NCI-H2227 treated with DMSO at 0.1 percent for 48 hours (cell line): Measurements from ENCODE around the gene UHRF1.
A peak's percentile ranks its signal among the peaks of the same experiment; 100 is the strongest.
"Not testable (repeated sequence)": the region's sequence is repeated elsewhere in the genome, so short reads cannot be mapped to it uniquely, and the experiment has no call there.

Experiments
- DNase-seq: peaks from one replicate; lab custom pipeline; 2025; lab: John Stamatoyannopoulos, UW

The UHRF1 gene

DNA sequence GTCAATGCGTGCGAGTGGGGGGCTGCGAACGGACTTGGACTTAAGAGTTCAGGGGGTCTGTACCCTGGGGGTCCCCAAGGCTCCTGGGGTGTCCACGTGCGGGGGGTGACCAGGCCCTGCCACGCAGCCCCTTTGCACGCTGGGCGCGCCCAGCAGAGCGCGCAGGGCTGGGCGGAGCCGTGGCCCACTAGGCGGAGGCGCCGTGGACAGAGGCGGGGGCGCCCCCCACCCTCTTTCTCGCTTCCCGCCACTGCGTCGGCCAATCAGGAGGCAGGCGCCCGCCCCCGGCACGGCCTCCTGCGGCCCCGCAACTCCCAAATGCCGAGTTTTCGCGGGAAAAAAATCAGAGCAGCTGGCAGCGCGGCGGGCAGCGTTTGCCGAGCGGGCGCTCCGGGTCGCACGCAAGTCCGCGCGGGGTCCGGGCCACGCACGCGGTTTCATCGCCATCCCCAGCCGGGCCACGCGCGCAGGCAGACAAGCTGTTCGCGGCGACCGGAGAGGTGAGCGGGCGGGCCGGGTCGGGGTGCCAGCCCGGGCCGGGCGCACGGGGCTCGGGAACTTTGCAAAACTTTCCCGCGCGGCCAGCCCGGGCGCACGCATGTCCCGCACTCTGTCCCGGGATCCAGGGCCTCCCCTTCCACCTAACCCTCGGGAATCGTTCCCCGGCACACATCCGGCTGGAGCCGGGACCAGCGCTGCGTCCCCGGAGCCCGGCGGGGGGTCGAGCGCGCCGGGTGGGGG is at the start of gene UHRF1:
Gene UHRF1 (plus strand): TSS at position 346 of the 741 bp plus-strand sequence. CDS start 1,385 bp downstream, outside the sequence.
- peak; percentile 50 for DNase-seq

DNA sequence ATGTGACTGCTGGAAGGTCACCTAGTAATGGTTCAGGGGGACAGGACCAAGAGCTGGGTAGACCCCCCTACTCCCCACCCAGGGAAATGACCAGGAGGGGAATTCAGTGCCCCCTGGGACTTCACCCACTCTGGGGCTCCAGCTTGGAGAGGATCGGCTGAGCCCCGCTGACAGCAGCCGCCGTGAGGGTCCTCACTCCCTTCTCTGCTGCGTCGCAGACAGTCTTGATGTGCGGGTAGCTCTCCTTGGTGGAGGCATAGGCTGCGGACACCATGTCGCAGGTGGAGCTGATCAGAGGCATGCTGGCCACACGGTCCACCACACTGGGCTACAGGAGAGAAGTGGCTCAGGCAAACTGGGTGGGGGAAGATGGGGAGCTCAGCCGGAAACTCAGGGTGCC is 49.6 kb upstream of the UHRF1 start:
- DNase-seq: no peak

DNA sequence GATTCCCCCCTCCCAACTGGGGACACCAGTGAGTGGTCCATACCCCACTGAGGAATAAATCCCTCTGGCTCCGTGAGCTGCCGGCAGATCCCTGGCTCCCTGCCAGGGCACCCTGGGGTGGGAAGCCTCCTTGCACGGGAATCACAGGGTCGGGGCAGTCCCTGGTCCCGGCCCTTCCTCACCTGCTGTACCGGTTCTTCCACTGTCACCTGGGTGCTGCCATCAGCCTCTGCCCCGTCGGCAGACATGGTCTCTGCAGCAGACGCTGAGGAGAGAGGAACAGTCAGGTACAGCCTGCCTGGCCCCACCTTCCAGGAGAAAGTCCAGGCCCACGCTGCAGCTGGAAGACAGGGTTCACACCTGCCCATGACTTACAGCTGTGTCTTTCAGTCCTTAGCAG is 48.2 kb upstream of the UHRF1 start:
- no peak for DNase-seq

DNA sequence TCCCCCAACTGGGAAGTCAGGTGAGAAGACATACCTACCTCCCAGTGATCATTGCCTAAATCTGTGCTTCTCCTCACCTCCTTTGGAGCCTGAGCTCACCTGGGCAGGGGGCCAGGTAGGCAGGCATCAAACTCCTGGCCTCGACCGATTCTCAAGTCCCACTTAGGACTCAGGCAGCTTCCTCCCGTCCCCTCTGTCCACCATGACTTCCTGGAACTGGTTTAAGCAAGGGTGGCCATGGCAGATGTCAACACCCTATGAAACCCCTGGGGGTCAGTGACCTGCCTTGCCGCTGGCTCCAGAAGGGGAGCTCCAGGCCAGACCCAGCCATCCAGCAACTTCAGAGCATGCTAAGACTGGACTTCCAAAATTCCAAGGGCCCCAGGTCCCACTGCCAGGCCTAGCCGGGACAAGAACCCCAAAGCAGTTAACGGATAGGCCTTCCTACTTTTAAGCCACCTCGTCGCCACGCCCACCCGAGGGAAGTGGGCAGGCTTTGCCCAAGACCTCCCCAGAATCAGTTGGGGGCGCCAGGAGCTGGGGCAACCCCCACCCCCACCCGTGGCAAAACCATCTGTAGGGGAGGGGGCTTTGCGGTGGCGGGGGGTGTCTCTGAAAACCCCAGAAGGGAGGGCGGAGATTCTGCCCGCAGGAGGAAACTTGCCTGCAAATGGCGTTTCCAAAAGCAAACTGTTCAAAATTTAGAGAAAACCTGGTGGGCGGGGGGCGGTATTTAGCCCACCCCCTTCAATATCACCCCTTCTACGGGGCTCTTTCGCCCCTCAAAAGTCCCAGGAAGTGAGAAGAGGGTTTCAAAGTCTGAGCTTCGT is 42.5 kb upstream of the UHRF1 start:
- peak; percentile 2 for DNase-seq

DNA sequence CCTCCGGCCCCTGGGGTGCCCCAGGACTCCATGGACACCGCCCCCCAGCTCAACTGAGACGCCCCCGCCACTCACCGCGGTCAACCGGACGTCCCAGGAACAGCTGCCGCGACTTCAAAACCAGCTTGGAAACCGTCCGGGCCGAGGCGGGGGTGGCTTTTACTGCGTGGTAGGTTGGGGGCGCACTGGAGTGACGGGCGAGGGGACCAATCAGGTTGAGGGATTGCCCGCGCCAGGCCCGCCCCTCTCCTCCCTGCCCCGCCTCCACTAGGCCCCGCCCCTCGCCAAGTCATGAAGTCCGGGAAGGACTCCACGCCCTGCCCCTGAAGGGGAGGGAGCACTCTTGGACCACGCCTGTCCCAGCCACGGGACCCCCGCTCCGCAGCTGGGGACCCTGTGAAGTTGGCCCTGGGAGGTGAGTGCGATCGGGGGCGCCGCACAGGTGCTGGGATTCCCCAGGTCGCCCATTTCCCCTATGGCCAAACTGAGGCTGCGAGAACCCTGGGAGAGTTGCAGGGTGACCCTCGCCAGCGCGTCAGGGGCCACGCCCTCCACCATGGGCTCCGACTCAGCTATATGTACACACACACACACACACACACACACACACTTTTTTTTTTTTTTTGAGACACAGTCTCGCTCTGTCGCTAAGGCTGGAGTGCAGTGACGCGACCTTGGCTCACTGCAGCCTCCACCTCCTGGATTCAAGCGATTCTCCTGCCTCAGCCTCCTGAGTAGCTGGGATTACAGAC is 41.6 kb upstream of the UHRF1 start, which contains the start of gene PLIN3:
Gene PLIN3 (minus strand): TSS at position 134 of the 752 bp plus-strand sequence. CDS start 6,273 bp downstream, outside the sequence.
- peak; percentile 78 for DNase-seq

DNA sequence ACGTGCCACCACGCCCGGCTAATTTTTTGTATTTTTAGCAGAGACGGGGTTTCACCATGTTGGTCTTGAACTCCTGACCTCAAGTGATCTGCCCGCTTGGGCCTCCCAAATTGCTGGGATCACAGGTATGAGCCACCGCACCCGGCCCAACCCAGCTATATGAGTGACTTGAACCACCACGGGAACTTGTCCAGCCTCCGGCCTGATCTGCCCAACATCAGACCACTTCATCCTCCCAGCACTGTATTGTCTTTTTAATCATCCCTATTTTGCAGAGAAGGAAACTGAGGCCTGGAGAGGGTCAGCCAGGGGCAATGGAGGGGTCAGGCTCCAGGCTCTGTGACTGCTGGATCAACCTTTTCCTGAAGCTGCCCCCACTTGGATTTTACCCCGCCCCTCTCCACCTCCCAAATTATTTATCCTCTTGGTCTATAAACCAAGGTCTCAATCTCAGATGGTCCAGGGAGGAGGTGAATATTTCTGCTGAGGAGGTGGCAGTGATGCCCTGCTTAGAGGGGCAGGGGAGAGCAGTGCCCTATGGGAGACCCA is 40.9 kb upstream of the UHRF1 start:
- DNase-seq: no peak

DNA sequence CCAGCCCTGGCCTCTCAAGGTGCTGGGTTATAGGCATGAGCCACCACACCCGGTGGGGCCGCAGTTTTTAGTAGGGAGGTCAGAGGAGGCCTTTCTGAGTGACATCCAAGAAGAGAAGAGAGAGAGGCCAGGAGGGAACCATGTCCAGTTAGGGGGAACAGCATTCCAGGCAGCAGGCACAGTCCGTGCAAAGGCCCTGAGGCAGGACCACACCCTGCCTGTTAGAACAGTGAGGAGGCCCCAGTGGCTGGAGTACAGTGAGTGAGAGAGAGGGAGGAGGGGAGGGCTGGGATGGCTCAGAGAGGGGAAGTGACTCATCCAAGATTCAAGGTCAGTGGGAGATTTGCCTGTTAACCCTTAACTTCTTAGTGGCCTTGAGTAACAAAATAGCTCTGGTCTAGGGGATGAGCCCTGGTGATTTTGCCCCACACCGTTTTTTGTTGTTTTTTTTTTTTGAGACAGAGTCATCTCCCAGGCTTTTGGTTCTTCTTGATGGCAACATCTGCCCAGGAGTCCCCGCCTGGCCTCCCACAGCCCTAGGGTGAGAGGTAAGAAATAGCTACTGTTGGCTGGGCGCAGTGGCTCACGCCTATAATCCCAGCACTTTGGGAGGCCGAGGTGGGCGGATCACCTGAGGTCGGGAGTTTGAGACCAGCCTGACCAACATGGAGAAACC is 39.1 kb upstream of the UHRF1 start:
- DNase-seq: no peak

DNA sequence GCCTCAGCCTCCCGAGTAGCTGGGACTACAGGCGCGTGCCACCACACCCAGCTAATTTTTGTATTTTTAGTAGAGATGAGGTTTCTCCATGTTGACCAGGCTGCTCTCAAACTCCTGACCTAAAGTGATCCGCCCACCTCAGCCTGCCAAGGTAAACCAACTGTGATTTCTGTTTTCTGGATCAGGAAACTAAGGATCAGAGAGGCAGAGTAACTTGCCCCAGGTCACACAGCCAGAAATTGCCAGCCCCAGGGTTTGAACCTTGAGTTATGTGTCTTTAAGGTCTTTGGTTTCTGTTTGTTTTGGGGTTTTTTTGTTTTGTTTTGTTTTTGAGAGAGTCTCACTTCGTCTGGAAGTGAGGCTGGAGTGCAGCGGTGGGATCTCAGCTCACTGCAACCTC is 37.6 kb upstream of the UHRF1 start:
- DNase-seq: no peak

DNA sequence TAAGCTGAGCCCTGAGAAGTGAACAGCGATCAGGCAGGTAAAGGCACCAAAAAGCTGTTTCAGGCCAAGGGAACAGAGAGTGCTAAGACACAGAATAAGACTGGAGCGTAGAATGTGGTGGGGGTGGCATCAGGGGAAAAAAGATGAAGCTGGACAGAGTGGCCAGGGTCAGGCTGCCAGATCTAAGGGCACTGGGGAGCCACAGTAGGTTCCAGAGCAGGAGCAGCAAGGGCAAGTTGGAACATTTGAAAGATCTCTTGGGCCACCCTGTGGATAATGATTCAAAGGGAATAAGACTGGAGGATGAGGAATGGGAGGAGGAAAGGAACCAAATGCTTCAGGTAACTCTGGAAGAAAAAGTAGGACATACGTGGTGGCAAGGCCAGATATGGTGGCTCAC is 35.4 kb upstream of the UHRF1 start:
- no peak for DNase-seq

DNA sequence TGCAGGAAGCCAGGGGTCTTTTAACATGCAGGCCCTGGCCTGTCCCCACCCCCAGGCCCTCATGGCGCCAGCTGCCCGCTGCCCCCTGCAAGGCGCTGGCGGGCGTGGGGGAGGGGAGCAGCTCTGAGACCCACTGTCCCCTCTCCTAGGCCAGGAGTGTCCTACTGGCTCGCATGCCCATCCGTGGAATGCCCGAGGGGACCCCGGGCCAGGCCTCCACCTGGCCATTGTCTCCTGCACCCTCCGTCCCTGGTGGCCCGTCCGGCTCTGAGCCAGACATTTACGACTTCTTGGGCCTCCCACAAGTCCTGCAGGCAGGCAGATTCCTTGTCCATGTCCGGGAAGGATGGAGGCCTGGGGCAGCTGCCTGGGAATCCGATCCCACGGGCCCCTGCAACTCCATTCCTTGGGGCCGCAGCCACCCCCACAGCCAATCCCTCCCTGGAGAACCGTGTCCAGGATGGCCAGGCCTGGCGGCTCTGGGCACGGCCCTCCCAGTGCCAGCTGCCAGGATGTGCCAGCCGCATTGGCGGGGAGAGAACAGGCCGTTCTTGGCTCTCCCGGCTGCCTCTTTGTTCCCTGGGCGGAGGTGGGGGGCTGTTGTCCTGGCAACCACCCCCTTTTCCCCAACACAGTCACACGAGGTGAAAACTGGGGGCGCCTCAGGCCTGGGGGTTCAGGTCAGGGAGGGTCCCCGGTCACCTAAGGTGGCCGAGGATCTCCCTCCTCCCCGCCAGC is 31.4 kb upstream of the UHRF1 start:
- no peak for DNase-seq

DNA sequence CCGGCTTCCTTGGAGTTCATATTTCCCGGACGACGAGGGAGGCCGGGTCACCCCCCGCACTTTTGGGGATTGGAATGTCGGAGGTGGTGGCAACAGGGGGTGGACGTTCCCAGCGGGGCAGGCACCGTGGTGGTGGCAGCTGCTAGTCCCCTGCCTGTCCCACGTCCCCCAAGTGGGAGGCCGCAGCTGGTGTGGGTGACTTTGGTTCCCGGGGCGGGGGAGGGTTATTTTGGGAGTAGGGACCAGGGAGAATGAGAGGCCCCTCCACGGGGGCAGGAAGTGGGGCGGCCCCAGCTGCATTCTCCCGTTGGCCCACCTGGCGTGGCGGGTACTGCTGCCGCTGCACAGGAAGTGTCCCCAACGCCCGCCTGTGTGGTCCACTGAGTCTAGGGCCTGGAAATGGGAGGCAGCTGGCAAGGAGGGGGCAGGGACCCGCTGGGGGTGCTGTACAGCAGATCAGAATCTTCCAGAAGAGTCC is 30.8 kb upstream of the UHRF1 start:
- no peak for DNase-seq

DNA sequence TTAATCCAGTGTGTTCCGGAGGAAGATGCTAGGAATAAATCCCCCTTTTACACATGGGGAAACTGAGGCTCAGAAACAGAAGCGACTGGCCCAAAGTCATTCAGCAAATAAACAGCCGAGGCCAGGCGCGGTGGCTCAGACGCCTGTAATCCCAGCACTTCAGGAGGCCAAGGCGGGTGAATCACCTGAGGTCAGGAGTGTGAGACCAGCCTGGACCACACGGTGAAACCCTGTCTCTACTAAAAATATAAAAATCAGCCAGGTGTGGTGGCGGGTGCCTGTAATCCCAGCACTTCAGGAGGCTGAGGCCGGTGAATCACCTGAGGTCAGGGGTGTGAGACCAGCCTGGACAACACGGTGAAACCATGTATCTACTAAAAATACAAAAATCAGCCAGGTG is 30.3 kb upstream of the UHRF1 start:
- DNase-seq: no peak

DNA sequence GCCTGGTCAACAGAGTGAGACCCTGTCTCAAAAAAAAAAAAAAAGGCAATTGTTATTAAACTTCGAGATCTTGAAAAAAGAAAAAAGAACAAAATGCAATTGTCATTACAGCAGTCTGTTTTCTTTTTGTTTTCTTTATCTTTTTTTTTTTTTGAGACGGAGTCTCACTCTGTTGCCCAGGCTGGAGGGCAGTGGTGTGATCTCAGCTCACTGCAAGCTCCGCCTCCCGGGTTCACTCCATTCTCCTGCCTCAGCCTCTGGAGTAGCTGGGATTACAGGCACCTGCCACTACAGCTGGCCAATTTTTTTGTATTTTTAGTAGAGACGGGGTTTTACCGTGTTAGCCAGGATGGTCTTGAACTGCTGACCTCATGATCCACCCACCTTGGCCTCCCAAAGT is 26.4 kb upstream of the UHRF1 start:
- not testable (repeated sequence) for DNase-seq

DNA sequence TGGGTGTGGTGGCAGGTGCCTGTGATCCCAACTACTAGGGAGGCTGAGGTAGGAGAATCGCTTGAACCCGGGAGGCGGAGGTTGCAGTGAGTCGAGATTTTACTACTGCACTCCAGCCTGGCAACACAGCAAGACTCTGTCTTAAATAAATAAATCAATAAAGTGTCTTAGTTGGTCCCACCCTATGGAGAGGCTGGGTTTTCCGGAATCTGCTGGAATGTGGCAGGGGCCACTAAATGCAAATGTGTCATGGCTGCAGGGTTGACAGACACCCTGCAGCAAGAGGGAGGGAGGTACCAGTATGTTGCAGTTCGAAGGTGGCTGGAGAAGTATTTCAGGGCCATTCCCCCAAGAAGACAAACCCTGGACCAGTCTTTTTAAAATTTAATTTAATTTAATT is 24.3 kb upstream of the UHRF1 start:
- DNase-seq: not testable (repeated sequence)

DNA sequence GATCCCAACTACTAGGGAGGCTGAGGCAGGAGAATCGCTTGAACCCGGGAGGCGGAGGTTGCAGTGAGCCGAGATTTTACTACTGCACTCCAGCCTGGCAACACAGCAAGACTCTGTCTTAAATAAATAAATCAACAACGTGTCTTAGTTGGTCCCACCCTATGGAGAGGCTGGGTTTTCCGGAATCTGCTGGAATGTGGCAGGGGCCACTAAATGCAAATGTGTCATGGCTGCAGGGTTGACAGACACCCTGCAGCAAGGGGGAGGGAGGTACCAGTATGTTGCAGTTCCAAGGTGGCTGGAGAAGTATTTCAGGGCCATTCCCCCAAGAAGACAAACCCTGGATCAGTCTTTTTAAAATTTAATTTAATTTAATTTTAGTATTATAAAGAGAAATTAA is 21.5 kb upstream of the UHRF1 start:
- DNase-seq: not testable (repeated sequence)

DNA sequence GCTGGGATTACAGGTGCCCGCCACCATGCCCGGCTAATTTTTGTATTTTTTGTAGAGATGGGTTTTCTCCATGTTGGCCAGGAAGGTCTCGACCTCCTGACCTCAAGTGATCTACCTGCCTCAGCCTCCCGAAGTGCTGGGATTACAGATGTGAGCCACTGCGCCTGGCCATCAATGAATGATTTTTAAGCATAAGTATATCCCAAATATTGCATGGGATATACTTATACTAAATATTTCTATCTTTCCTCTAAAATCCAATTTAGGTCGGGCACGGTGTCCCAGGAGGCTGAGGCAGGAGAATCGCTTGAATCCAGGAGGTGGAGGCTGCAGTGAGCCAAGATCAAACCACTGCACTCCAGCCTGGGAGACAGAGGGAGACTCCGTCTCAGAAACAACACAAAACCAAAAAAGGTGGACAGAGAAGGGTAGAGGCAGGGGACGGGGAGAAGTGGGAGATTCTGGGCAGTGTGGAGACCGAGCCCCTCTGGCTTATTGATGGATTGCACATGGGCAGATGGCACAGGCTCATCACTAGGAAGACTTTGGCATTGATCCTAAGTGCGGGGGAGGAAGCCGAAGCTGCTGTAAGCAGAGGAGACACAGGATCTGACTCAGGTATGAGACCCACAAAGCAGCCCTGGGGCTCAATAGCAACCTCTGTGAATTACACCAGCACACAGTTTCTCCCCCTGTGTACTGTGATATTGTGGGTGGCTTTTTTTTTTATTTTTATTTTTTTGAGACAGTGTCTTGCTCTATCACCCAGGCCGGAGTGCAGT is 20.1 kb upstream of the UHRF1 start:
- DNase-seq: no peak

DNA sequence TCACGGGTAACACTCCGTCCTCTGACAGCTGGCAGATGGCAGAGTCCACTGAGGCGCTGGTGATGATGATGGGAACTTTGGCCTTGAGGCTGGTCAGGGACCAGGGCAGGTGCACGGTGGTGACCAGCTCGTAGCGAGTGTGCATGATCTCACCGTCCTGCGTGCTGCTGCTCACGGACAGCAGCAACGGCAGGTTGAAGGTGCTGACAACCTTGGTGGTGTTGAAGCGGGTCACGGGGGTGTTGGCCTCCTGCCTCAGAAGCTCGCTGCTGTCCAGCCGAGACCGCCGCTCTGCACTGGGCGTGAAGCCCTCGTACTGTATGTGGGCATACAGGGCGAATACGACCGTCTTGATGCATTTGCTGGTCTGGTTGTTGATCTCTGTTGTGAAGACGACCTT is 18.2 kb upstream of the UHRF1 start:
- DNase-seq: no peak

DNA sequence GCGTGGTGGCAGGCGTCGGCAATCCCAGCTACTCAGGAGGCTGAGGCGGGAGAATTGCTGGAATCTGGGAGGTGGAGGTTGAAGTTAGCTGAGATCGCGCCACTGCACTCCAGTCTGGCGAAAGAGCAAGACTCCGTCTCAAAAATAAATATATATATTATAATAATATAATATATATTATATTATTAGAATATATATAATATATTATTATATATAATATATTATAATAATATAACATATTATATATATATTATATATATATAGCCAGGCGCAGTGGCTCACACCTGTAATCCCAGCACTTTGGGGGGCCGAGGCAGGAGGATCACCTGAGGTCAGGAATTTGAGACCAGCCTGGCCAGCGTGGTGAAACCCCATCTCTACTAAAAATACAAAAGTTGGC is 16.3 kb upstream of the UHRF1 start:
- not testable (repeated sequence) for DNase-seq

DNA sequence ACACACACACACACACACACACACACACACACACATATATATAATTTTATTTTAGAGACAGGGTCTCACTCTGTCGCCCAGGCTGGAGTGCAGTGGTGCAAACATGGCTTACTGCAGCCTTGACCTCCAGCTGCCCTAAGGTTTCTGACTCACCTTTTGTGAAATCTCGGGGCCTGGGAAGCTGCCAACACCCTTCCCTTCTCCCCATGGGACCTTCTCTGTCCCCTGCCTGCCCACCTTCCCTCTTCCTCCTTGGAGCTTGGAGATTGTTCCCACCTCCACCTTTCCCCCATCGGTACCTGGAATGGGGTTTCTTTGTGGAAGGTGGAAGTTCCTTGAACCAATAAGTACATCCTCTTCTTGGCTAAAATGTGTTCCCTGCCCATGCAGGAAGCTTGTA is 12.9 kb upstream of the UHRF1 start:
- DNase-seq: no peak

DNA sequence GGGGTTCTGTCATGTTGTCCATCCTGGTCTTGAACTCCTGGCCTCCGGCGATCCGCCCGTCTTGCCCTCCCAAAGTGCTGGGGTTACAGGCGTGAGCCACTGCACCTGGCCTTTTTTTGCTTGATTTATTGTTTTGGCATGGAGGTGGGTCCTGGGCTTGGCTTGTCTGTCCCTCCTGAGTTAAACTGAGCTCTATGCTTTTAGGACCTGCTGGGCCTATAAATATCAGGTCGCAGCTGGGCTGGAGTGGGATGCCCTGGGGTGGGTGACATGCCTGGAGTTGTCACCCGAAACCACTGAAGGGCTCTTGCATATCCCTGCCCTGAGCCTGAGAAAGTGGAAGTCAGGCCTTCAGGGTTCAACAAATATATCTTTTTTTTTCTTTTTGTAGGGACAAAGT is 12.2 kb upstream of the UHRF1 start:
- DNase-seq: no peak
